NCI-H187 treated with DMSO at 0.1 percent for 48 hours (cell line): ENCODE results near the gene KIAA1755.
"Not testable (repeated sequence)": the region's sequence is repeated elsewhere in the genome, so short reads cannot be mapped to it uniquely, and the experiment has no call there.

Experiments
- DNase-seq: peaks from one replicate; lab custom pipeline; 2025; lab: John Stamatoyannopoulos, UW

KIAA1755 gene

GRCh38 chr20:38261054-38261390 is 487 bp upstream of the KIAA1755 start:
- no peak for DNase-seq

DNA sequence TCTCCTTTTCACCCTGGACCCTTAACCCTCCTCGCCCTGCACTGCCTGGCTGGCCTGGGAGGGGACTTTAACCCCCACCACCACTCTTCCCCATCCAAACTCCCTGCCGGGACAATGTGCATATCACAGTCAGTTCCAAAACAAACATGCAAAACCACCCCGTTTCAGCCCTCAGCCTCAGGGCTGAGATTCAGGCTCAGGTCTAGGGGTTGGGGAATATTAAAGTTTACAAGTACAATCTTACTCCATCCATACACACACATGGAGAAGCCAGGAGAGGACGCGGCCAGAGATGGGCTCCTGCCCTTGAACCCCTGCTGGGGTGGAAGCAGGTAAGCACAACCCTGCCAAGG is 534 bp downstream of the KIAA1755 start:
- no peak for DNase-seq

DNA sequence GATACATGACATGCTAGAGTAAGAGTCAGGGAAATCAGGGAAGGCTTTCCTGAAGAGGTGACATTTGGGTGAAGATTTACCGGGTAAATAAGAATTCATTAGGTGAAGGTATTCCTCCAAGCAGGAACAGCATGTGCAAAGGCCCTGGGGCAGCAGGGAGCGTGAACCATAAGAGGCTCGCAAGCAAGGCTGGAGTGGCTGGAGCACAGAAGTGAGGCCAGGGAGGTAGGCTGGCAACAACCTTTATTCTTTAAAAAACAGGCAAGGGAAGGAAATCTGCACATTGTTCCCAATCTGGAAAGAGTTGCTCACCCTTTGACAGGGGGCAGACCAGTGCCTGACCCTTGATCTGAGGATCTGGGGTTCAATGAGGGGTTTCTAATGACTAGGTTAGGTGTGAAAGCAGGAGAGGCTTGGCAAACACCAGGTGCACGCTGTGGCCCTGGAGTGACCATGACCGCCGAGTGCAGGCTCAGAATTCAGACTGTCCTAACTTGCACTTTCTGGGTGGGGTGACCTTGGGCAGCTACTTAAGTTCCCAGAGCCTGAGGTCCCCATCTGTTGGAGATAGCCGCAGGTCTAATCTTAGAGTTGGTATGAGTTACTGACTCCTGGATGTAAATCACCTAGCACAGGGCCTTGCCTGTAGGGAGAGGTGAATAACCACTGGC is 1.9 kb downstream of the KIAA1755 start:
- DNase-seq, result no peak

- no peak for DNase-seq
Observed at GRCh38 chr20:38256966-38257365, 3.6 kb downstream of the KIAA1755 start.

DNA sequence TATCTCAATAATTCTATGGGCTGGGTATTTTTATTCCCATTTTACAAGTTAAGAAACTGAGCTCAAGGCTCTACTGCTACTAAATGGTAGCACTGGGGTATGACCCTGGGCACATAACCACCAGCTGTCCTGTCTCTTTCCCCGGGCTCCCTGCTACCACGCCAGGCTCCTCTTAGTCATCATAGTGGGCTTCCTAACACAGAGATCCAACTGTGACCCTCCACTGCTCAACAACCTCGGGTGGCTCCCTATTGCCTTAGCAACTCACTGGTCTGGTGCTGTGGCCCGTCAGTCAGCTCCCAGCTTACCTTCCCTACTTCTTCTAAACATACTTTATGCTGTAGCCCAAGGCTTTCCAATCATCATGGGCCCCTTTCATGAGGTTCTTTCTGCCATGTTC is 4.5 kb downstream of the KIAA1755 start:
- no peak for DNase-seq

DNA sequence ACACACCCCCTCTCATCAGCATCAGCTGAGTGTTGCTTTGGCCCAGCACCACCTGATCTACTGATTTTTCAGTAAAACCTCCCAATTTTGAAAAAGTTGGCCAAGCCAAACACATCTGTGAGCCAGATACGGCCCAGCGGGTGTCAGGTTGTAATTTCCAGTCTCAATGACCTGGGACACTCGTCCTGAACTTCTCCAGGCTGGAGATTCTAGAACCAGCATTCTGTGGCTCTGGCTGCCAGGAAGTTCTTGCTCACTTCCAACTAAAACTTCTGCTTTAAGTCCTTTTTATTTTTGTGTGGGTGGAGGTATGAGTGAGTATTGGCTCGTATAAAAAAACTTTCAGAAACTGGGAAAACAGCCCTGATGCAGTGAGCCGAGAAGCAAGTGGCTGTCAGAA is 5.1 kb downstream of the KIAA1755 start:
- no peak for DNase-seq

DNA sequence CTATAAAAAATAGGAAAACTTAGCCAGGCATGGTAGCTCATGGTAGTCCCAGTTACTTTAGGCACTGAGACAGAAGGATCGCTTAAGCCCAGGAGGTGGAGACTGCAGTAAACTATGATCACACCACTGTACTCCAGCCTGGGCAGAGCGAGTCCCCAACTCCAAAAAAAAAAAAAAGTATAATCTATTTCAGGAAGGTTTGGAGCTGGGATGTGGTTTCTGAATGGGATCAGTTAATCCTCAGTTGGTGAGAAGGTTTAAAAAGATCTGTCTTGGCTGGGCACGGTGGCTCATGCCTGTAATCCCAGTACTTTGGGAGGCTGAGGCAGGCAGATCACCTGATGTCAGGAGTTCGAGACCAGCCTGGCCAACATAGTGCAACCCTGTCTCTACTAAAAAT is 5.9 kb downstream of the KIAA1755 start:
- DNase-seq, result not testable (repeated sequence)

DNA sequence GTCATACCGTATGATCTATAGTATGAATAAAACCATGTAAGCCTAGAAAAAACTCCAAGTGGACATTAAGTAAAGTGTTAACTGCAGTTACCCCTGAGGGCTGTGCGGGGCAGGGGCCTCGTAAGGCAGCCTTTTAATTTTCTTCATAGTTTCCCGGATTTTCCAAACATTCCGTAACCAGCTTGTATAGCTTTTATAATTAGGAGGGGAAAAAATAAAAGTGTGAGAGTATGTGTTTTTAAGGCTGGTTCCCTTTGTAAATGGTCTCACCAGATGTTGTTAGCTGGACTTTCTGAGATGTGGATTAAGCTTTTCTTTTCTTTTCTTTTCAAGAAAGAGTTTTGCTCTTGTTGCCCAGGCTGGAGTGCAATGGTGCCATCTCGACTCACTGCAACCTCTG is 7.0 kb downstream of the KIAA1755 start:
- no peak for DNase-seq

DNA sequence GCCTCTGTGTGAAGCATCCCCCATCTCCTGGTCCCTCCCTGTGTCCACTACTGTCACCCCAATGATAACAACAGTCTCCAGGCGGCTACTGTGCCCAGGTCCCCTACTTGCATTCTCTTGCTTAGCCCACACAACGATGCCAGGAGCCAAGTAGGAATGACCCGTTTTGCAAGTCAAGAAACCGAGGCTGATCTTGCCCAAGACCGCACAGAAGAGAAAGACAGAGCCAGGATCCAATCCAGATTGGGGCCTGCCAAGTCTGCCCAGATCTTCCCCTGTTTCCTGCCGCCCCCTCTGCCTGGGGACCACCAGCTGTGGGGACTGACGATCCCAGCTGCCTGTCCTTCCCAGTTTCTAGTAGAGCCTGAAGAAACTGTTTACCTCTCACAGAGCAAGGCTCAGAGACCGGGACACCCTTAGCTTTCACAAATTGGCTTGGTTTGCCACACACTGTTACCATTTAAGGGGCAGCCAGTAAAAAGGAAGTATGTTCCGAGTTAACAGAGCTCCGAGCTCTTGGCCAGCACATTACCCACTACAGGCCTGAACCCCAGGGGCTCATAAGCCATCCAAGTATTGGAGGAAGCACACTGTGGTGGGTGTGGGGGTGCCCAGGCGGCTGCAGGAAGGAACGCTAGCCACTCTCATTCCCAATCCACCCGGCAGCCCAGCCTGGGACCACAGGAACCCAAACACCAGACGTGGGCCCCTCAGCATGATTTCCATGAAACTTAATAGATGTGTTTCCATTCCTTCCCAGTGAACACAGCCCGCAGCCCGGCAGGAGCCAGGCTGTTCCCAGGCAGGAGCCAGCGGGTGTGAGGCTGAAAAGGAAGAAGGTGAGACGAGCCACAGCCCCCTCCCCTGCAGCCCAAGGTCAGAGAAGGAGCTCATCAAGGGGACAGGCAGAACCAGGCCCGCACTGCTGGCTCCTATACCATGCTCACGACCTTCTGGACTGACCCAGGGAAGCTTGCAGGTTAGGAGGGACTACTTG is 7.9 kb downstream of the KIAA1755 start:
- DNase-seq, result no peak

GRCh38 chr20:38251441-38251840 is 9.1 kb downstream of the KIAA1755 start:
- not testable (repeated sequence) for DNase-seq

DNA sequence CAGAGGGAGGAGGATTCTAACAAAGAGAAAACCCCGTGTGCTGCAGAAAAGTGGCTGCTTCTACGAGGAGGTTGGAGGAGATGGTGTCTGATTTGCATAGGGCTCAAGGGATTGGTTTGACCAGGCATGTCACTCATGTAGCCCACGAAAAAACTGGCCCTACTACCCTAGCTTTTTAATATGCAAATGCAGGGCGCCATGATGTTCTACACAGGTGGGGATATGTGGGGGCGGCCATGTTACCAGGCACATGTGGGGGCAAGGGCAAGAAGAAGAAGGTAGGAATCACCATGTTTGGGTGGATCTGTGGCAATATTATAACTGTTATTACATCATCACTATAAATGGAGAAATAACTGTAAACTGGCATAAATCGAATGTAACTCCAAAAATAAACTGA is 9.9 kb downstream of the KIAA1755 start:
- no peak for DNase-seq

DNA sequence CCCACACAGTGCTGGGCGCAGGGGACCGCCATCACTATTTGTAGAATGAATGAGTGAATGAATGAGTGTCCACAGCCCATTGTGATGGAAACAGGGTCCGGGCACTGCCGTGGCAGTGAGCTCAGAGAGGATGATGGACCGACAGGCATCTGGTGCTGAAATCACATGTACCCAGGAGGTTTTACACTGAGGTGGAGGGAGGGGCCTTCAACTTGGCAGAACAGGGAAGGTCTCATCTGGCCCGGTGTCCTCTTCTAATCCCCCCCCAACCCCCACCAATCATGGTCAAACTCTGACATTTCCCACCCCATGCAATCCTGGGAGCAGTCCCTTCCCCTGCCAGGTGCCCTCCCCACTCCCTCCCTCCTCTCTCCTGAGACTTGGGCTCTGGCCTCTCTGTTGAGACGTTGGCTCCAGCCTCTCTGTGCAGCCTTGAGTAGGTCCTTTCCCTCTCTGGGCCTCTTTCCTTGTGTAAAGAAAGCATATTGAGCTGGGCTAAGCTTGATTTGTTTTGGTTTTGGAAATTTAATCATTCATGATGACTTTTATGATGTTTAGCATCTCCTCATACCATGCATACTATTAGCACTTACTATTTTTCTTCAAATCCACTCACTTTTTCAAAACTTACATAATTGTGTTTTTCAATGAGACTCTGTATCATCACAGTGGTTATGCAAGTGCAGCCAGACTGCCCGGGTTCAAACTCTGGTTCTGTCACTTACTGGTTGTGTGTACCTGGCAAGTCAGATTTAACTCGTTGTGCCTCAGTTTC is 10.8 kb downstream of the KIAA1755 start:
- no peak for DNase-seq

- DNase-seq, result no peak
Observed at GRCh38 chr20:38248133-38248532, 12.4 kb downstream of the KIAA1755 start.

GRCh38 chr20:38247725-38248124 is 12.8 kb downstream of the KIAA1755 start:
- not testable (repeated sequence) for DNase-seq

GRCh38 chr20:38247166-38247509 is 13.4 kb downstream of the KIAA1755 start:
- no peak for DNase-seq

DNA sequence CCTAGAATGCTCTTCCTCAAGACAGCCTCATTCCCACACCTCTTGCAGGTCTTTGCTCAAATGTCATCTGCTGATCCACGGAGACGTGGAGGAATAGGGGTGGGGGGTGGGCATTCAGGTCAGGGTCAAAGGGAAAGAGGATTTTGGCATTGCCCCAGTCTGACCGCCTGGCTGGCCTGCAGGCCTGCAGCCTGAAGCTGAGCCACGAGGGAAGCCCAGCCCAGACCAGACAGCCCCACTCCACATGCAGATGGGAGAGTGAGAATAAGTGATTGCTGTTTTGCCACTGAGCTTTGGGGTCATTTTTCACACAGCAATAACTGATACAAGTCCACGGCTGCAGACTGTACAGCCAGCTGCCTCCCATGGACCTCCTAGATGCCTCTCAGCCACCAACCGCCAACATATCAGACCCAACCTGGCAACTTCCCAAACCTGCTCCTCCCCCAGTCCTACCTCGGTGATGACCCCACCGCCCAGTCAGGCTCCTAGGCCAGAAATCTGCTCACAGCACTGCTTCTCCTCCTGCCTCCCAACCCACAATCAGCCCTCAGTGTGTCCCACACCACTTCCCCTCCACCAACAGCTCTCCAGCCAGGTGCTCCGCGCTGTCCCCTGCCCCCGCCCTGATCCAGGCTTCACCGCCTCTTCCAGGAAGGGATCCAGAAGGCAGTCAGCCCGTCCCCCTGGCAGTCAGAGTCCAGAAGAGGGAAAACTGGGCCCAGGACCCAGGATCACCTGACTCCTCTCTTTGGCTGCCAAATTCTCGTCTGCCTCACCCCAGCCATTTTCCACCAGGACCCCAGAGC is 14.0 kb downstream of the KIAA1755 start:
- no peak for DNase-seq

- DNase-seq, result no peak
Observed at GRCh38 chr20:38245753-38246152, 14.8 kb downstream of the KIAA1755 start.

GRCh38 chr20:38243709-38244020 is 16.9 kb downstream of the KIAA1755 start:
- DNase-seq, result no peak

DNA sequence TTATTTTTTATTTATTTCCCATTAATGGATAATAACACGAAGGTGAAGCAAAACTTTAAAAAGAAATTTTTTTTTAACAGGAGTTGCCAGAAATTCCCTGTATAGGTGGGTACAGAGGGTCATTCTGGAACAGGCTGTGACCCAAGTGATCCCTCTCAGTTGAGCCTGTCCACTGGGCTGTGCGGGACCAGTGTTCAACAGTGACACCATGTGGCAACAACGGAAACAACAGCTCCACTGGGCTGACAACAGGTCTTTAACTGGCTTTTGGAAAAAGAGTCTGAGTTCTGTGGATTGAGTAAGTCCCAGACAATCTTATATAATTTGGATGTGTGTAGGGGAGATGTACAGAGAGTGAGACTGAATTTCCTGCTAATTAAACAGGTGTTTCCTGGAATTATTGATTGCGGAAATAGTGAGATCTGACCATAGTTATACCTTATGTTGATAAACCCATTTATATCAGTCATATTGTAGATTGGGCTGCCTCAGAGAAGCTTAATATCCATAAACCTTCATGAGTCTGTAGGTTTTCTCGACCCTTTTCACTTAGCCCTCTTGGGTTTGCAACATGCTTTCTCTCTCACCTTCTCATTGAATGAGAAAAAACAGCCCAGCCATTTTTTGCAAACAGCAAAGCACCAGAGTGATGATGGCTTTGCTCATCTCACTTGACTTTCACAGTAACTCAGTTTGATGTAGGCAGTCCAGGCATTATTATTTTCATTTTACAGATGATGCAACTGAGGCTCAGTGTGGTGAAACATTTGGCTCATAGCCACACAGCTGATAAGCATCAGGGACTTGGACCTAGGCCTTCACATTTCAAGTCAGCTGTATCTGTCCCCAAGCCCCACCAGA is 17.5 kb downstream of the KIAA1755 start:
- no peak for DNase-seq

DNA sequence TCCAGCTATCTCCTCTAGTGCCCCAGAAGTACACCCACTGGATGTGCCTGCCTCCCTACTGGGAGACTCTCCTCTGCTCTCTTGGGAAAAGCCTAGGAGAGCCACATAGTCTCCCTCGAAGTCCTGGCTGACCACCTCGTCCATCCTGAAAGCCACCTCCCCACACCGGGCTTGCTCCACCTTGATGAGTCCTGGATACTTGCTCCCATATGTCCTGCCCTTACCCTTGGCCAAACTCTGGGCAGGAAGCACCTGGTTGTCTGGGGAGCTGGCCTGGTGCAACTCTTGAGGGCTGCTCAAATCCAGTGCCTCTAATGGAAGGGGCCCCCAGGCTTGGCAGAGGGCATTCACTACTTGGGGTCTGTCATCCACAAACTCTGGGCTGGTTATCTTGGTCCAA is 19.3 kb downstream of the KIAA1755 start:
- DNase-seq, result no peak

DNA sequence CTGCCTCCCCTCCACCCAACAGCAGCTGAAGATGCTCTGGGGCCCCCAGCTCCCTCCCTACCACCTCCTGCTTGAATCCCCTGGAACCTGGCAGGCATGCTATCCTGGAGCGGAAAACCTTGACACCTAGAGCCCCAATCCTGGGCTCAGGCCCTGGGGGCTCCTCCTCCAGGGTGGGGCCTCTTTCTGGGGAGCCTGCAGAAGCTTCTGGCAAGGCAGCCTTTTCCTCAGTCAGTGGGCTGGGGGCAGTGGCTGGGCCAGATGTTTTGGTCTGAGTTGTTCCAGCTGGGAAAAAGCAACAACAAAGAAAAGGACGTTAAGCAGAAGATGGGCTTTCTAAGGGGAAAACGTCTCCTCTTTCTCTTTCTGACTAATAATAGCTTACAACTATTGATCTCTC is 21.1 kb downstream of the KIAA1755 start:
- DNase-seq, result no peak
